Stimulated activated CD8-positive, alpha-beta memory T cell treated with anti-CD3 and anti-CD28 coated beads, Interleukin-4, amount 100 ng/mL, for 1 hour (primary cell): ENCODE results near the gene ARHGAP15.

ENCODE experiments used
- DNase-seq, 2 donors: peaks; one replicate each; pipeline ENCODE4 v3.0.0-alpha.2; 2020; ENCODE audit warnings: low read depth in 2 of 2, low spot score in 1 of 2

ARHGAP15 gene

GRCh38 chr2:143680885-143681405 is 551.7 kb downstream of the ARHGAP15 start:
- DNase-seq, result no peak

GRCh38 chr2:143682436-143683055 is 553.3 kb downstream of the ARHGAP15 start:
- no peak for DNase-seq

GRCh38 chr2:143683977-143684376 is 554.8 kb downstream of the ARHGAP15 start:
- DNase-seq, result no peak

- DNase-seq, result no peak
Observed at GRCh38 chr2:143684551-143685320, 555.5 kb downstream of the ARHGAP15 start.

GRCh38 chr2:143685421-143686078 is 556.3 kb downstream of the ARHGAP15 start:
- DNase-seq, result no peak

GRCh38 chr2:143686585-143687164 is 557.5 kb downstream of the ARHGAP15 start:
- no peak for DNase-seq

- no peak for DNase-seq
Observed at GRCh38 chr2:143688248-143688647, 559.0 kb downstream of the ARHGAP15 start.

GRCh38 chr2:143688815-143689214 is 559.6 kb downstream of the ARHGAP15 start:
- DNase-seq, result no peak

- DNase-seq, result no peak
Observed at GRCh38 chr2:143689541-143689940, 560.3 kb downstream of the ARHGAP15 start.

GRCh38 chr2:143690235-143690634 is 561.0 kb downstream of the ARHGAP15 start:
- no peak for DNase-seq

- DNase-seq, result no peak
Observed at GRCh38 chr2:143691121-143691520, 561.9 kb downstream of the ARHGAP15 start.

GRCh38 chr2:143692162-143692561 is 562.9 kb downstream of the ARHGAP15 start:
- DNase-seq, result no peak

- no peak for DNase-seq
Observed at GRCh38 chr2:143692967-143693366, 563.7 kb downstream of the ARHGAP15 start.

GRCh38 chr2:143694335-143694734 is 565.1 kb downstream of the ARHGAP15 start:
- no peak for DNase-seq

- no peak for DNase-seq
Observed at GRCh38 chr2:143696651-143697050, 567.4 kb downstream of the ARHGAP15 start.

GRCh38 chr2:143697744-143698143 is 568.5 kb downstream of the ARHGAP15 start:
- no peak for DNase-seq

GRCh38 chr2:143698352-143698751 is 569.1 kb downstream of the ARHGAP15 start:
- DNase-seq, result no peak

- DNase-seq, result no peak
Observed at GRCh38 chr2:143698888-143699570, 569.8 kb downstream of the ARHGAP15 start.

- no peak for DNase-seq
Observed at GRCh38 chr2:143700865-143701264, 571.6 kb downstream of the ARHGAP15 start.

- DNase-seq, result no peak
Observed at GRCh38 chr2:143701785-143702184, 572.6 kb downstream of the ARHGAP15 start.

GRCh38 chr2:143702931-143703330 is 573.7 kb downstream of the ARHGAP15 start:
- DNase-seq, result no peak
